Activated CD4-positive, alpha-beta T cell treated with anti-CD3 and anti-CD28 coated beads for 48 hours (primary cell): ENCODE measurements around the gene CRIP2.

Experiments
- DNase-seq: peaks from one replicate; pipeline ENCODE4 v3.0.0-alpha.2; 2020

The CRIP2 gene

DNA sequence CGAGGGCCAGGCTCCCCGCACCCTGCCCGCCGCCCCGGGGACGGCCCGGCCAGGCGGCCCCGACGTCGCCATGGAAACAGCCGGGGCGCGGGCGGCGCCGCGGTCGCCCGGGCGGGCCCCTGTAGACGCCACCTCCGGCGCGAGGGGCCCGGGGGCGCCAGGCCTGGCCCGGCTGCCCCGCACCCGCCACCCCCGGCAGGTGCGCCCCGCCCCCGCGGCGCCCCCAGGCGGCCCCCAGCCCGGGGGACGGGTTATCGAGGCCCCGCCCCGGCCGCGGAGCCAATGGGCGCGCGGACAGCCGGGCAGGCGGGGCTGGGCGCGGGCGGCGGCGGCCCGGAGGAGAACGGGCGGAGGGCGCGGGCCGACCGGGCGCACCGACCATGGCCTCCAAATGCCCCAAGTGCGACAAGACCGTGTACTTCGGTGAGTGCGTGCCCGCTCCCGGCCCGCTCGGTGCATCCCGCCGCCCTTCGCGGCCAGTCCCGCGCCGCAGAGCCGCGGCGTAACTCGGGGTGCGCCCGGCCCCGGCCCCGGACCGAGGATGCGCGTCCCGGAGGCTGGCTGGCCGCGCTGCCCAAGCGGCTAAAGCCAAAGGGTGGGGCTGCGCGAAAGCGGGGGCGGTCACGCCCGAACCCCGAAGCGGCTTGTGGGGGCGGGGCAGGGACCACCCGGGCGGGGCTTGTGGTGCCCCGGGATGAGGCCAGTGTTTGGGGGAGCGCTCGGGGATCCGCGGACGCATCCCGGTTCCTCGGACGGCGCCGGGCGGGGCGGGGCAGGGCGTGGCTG is at the start of gene CRIP2:
TSS of gene CRIP2 (plus strand) at position 339 of the 786 bp plus-strand sequence. CDS start at position 381, 42 bp downstream.
- no peak for DNase-seq

DNA sequence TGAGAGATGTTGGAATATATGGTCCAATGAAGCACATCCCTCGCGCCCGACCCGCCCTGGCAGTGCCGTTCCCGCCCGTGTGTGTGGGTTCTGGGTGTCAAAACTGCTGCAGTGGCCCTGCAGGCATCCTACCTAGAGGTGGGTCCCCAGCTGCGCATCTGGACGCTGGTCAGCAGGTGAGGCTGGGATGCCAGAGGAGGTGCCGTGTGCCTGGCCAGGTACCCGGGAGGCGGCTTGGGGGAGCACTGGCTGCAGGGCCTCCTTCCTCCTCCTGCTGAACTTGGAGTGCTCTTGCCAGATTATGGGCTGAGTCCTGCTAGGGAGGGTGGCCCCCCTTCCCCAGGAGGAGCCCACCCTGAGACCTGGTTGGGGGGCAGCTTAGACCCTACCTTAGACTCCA is 49.8 kb upstream of the CRIP2 start:
- no peak for DNase-seq

DNA sequence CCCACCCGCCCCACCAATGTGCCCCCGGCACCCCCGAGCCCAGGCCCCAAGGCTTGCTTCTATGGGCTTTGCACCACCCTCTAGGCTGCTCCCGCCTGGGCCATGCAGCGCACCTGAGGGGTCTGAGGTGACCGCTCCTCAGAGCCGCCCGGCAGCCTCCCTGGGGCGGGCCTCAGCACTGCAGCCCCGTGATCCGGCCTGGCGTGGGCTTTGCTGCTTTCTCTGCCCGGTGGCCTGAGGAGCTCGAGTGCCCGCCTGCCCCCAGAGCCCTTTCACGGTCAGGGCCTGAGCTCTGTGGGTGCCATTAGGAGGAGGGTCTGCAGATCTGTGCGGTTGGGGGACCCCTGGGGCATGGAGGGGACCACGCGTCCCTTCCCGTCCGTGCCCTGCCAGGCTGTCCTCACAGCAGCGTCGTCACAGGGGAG is 48.8 kb upstream of the CRIP2 start:
- DNase-seq = no peak

DNA sequence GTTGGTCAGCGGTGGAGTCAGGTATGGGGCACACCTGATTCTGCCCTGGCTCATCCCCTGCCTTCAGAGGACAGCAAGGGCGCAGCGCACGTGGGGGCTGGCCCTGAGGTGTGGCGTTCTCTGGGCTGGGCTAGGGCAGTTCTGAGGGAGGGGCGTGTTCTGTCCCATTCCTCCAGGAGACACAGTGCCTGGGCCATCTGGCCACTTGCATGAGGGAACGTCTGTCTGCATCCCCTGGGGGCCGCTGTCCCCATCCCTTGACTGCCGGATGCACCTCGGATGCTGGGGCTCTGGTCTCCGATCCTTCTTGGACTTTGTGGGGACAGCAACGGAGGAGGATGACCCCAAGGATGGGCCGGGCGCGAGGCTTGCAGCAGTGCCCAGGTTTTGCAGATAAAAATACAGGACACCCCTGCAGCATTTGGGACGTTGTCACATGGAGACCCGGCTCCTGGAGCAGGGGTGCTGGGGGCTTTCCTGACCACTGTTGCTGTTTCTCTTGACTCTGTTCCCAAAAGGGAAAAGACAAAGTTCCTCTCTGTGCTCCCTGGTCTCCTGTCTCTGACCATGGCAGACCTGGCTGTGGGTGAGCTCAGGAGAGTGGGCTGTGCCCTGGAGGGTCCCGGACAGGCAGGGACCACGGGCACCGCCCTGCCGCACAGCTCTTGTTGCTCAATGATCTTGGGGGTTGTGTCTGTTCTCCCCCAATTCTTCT is 48.0 kb upstream of the CRIP2 start:
- no peak for DNase-seq

GRCh38 chr14:105427412-105427811 is 47.2 kb upstream of the CRIP2 start:
- no peak for DNase-seq

GRCh38 chr14:105427936-105428485 is 46.6 kb upstream of the CRIP2 start:
- no peak for DNase-seq

- DNase-seq = no peak
Measured at GRCh38 chr14:105430042-105430441, 44.6 kb upstream of the CRIP2 start.

DNA sequence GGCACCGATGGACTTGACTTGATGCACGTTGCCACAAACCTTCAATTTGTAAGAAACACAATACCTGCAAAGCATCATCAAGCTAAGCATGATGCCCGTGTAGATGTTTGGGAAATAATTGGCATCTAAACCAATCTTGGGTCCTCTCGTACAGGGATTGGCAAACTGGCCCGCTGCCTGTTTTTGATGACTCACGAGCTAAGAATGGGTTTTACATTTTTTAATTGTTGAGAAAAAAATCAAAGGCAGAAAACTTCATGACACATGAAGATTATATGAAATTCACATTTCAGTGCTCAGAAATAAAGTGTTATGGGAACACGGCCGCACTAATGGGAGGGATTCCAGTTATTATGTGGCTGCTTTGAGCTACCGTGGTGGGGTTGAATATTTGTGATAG is 44.1 kb upstream of the CRIP2 start:
- DNase-seq = no peak

- DNase-seq = no peak
Measured at GRCh38 chr14:105431256-105431655, 43.4 kb upstream of the CRIP2 start.

DNA sequence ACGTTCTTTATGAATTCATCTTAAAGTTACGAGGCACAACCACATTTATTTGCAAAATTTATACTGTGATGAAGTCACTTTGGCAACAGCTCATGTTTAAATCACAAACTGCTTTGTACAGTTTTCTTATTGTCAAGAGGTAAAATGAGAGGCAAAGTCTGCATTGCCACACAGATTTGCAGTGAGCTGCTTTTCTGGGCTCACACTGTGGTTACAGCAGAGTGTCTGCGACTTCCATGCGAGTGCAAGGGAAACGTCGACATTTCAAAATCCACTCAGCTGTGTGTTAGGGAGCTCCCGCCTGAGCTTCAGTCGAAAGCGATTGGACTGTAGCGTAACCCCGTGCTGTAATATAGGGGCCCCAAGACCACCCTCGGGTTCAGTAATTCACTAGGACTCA is 42.0 kb upstream of the CRIP2 start:
- no peak for DNase-seq

- no peak for DNase-seq
Measured at GRCh38 chr14:105433161-105433605, 41.4 kb upstream of the CRIP2 start.

- no peak for DNase-seq
Measured at GRCh38 chr14:105436402-105436801, 38.2 kb upstream of the CRIP2 start.

GRCh38 chr14:105436891-105437722 is 37.5 kb upstream of the CRIP2 start:
- DNase-seq = no peak

DNA sequence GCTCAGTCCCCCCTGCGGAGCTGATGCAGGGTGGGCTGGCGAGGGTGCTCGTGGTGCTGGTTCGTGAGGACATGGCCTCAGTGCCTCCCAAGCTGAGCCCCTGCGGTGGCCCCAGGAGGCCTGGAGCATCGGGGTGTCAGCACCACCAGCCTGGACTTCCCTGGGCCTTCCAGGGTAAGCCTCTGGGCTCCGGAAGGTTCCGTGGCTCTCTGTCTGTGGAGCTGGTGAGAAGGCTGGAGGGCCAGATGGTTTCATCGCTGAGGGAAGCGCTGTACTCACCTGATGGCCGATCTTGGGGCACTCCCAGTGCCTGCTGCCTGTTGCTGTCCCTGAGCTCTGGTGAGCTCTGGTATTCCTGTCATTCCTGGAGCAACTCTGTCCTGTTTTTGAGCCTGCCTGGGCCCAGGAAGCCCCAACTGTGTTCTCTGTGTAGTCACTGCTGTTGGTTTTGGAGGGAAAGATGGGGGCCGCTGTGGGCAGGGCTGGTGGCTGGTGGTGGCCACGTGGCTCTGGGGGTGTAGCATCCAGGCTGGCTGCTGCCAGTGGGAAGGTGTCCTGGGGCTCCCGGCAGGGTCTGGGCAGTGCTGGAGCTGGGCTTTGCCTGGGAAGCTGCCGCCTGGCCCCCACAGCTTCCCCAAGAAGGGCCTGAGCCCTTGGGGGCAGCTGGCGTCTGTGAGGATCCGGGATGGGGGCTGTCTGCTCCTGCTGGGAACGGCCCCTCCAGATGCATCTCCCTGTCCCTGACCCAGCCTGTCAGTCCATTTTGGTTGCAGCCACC is 36.7 kb upstream of the CRIP2 start:
- no peak for DNase-seq

DNA sequence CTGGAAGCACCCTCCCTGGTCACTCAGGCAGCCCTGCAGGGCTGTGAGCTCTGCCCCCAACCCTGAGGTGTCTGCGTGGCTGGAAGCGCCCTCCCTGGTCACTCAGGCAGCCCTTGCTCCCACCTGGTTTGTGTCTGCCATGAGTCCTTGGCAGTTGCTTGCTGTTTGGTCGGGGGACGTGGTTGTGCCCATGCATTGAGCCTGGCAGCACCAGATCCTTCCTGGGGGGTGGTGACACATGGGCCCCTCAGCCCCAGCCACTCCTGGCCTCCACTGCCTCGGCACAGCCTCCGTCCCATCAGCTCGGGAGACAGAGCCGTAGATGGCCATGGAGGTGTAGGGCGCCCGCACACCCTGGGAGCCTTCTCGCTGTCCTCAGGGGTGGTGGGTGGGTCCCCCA is 35.4 kb upstream of the CRIP2 start:
- no peak for DNase-seq

DNA sequence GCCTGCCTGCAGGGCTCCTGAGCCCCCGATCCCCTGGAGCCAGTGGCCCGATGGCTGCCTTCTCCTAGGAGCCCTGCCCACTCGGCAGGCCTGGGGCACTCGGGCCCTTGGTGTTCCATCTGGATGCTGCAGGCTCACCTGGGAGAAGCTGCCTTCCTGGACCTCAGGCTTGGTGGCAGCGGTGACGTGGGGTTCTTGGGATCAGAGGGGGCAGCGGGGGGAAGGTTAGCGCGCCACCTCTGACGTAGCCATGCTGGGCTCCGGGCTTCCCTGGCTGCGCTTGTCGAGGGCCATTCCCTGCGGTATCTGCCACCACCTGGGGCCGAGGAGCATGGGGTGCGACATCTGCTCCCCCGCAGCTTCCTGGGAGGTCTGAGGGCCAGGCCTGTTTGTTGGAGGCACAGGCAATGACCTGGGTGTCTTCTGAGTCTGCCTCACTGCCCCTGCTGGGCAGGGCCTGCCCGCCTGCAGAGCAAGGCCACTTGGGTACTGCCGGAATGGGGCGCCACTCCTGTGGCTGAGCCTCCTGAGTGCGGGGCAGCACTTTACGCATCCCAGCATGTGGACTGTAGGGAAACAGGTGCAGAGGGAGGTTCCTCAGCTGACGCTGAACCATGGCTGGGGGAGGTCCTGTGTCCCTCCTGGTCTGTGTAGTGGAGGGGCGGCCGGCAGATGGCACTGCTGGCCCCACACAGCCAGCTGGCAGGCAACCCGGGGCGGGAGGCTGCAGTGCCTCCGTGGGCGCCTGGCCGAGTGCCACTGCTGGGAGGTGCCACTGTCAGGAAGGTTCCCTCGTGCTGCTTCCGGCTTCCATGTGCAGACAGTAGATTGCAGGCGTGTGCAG is 34.7 kb upstream of the CRIP2 start:
- DNase-seq = no peak

DNA sequence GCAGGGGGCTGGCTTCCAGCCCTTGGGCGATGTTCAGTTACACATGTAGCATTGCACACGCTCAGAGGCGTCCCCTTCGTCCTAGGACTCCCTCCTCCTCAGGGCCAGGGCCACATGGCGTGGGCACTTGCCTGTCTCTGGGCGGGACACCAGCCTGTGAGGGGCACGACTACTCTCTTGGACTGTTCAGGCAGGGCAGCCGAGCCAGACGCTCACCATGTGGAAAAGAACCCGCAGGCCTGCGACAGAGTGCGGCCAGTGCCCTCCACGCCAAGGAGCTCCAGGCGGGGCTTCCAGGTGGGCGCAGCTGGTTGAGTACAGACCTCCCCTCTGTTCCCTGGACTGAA is 34.1 kb upstream of the CRIP2 start:
- DNase-seq = no peak

DNA sequence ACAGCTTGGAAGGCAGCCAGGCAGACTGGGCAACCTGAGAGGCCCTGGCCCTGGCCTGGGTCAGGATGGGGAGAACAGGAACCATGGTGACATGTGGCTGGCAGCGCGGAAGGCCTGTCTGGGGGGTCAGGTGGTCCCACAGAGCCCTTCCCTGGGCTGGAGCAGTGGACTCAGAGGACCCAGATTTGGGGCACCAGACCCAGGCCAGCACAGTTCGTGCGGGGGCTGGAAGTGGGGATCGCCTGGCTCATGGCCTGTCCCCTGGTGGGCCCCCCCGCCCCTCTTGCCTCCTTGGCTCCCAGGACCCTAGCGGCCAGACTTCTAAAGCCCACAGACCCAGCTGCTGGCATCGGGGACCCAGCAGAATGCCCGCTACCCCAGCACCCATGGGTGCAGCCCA is 33.6 kb upstream of the CRIP2 start:
- DNase-seq = no peak

GRCh38 chr14:105442125-105442524 is 32.5 kb upstream of the CRIP2 start:
- no peak for DNase-seq

DNA sequence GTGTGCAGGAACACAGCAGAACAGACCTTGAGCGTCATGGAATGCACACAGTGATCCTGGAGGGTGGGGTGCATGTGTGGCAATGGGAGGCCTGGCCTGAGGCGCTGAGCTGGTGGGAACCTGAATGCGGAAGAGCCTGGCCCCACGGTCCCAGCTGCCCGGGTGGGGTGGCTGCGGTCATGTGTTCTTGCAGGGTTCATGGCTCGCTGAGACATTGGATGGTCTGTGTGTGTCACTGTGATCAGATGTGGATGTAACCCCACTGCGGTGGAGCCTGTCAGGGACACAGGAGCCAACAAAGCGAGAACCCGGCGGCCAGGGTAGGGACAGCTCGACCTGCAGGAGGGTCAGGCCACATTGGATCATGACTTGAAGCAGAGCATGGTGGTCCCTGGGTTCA is 31.8 kb upstream of the CRIP2 start:
- no peak for DNase-seq

GRCh38 chr14:105444859-105445258 is 29.8 kb upstream of the CRIP2 start:
- no peak for DNase-seq

DNA sequence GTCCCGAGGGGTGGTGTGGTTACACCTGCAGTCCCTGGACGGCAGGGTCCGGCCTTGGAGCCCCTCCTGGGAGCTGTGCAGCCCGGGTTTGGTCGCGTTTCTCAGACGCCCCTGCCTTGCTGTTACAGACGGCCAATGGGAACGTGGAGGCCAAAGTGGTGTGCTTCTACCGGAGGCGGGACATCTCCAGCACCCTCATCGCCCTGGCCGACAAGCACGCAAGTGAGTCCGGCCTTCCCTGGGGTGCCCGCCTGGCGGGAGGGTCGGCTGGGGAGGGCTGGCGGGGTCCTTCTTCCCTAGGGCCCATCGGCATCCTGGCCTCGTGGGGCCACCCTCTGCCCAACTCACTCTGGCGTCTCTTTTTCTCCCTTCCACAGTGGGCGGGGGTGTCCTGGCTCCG is 29.3 kb upstream of the CRIP2 start:
- no peak for DNase-seq
